HG02852 (cell line): ENCODE measurements around the gene NUSAP1.
"Not testable (repeated sequence)": the region's sequence is repeated elsewhere in the genome, so short reads cannot be mapped to it uniquely, and the experiment has no call there.

Experiments
- ATAC-seq: cut with Tn5 transposase; IDR thresholded peaks from one replicate; pipeline ENCODE4 v1.9.1; 2021; ENCODE audit warnings: mild to moderate bottlenecking, moderate library complexity; ENCODE audit not compliant: unreplicated experiment

NUSAP1 gene

GRCh38 chr15:41408234-41408641 is 75.6 kb downstream of the NUSAP1 start:
- no peak for ATAC-seq

- ATAC-seq = no peak
Measured at GRCh38 chr15:41411031-41411430, 78.3 kb downstream of the NUSAP1 start.

- no peak for ATAC-seq
Measured at GRCh38 chr15:41411441-41411840, 78.8 kb downstream of the NUSAP1 start.

GRCh38 chr15:41416128-41416741 is 83.6 kb downstream of the NUSAP1 start:
- peak; percentile 9 for ATAC-seq

GRCh38 chr15:41416742-41417417 is 84.2 kb downstream of the NUSAP1 start, which contains the start of gene RTF1:
RTF1 (plus strand) TSS chr15:41417095; CDS start chr15:41417116, 21 bp downstream.
- ATAC-seq = peak; percentile 80

GRCh38 chr15:41417418-41418195 is 84.9 kb downstream of the NUSAP1 start:
- peak; percentile 41 for ATAC-seq

GRCh38 chr15:41423979-41424659 is 91.4 kb downstream of the NUSAP1 start:
- ATAC-seq = peak; percentile 91

GRCh38 chr15:41424809-41425208 is 92.1 kb downstream of the NUSAP1 start:
- ATAC-seq = no peak

- not testable (repeated sequence) for ATAC-seq
Measured at GRCh38 chr15:41425907-41426306, 93.2 kb downstream of the NUSAP1 start.

GRCh38 chr15:41429003-41429890 is 96.6 kb downstream of the NUSAP1 start:
- peak; percentile 73 for ATAC-seq
